OCI-M2 (cell line): ENCODE data around the gene COP1.
"Not testable (repeated sequence)": the region's sequence is repeated elsewhere in the genome, so short reads cannot be mapped to it uniquely, and the experiment has no call there.

Source experiments
- DNase-seq: peaks from one replicate; lab custom pipeline; 2025; ENCODE audit not compliant: unreplicated experiment; lab: John Stamatoyannopoulos, UW

The COP1 gene

DNA sequence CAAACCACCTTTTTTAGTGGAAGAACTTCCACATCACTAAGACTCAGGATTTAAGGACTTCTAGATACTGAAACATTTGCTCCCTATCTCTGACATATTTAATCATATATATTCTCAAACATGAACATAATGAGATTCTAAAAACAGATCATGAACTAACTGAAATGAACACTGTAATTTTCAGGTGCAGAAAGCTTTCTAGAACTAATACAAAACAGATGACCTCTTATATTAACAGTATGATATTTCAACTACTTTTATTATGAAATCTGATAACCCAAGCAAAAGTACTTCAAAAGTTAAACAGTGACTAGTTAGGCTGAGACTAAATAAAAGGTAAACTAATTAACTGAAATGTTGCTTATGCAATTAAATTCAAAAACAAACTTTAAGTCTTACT, 157.5 kb downstream of the COP1 start:
- DNase-seq, result no peak

DNA sequence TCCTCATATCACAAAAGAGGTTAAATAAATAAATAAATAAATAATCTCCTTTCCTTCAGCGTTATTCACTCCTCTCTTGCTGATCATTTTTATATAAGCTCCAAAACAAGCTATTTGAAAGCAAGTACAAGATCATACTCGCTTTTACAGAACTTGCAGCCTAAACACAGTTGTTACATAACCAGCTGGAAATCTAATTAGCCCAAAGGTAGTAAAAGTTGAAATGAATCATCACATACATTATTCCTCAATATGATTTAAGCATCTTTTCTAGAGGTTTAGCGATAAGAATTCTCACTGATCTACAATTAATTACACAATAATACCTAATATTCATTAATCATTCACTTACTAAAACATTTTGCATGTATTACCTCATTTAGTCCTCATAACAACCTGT, 160.2 kb downstream of the COP1 start:
- DNase-seq, result no peak

DNA sequence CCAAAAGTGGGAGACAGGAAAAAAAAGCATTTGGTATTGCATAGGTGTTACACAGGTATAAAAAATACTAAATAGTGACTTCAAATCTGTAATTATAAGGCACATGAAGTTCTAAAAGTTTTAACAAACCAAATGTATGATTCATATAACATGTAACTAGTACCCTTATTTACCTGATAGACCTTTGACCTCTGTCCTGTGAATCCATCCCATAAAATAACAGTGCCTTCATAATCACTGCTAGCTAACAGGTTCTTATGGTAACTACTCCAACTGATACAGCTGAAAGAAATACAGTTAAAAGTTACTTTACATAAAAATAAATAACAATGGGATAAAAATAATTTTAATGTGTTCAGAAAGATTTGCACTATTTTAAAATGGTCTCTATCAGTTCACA, 163.5 kb downstream of the COP1 start:
- DNase-seq, result no peak

- no peak for DNase-seq
Observed at GRCh38 chr1:176033881-176034280, 173.2 kb downstream of the COP1 start.

- no peak for DNase-seq
Observed at GRCh38 chr1:176033474-176033873, 173.6 kb downstream of the COP1 start.

GRCh38 chr1:176032040-176032645, 174.9 kb downstream of the COP1 start:
- DNase-seq, result no peak

GRCh38 chr1:176029609-176030008, 177.5 kb downstream of the COP1 start:
- DNase-seq, result no peak

- DNase-seq, result no peak
Observed at GRCh38 chr1:176029155-176029554, 177.9 kb downstream of the COP1 start.

DNA sequence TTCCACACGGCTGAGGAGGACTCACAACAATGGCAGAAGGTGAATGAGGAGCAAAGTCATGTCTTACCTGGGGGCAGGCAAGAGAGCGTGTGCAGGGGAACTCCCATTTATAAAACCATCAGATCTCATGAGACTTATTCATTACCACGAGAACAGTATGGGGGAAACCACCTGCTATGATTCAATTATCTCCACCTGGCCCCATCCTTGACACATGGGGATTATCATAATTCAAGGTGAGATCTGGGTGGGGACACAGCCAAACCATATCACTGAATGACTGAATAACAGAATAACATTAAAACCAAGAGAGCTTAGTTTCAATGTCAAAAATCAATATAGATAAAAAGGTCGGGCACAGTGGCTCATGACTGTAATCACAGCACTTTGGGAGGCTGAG, 179.2 kb downstream of the COP1 start:
- DNase-seq, result not testable (repeated sequence)

DNA sequence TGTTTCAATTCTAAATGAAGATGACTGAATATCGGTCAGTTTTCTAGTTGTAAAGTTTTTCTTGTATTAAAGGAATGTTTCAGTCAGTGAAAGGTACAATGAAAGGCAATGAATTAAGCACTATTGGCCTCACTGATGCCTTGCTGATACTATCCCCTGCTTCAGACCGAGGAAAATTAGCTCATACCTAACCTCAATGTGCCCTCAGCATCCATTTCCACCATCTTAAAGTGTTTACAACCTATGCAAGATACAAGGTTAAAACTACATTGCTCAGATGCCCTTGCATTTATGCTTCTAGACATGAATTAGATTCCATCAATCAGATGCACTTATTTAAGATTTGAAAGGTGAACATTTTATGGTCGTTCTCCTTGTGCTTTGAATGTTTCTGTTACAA, 184.5 kb downstream of the COP1 start:
- no peak for DNase-seq

DNA sequence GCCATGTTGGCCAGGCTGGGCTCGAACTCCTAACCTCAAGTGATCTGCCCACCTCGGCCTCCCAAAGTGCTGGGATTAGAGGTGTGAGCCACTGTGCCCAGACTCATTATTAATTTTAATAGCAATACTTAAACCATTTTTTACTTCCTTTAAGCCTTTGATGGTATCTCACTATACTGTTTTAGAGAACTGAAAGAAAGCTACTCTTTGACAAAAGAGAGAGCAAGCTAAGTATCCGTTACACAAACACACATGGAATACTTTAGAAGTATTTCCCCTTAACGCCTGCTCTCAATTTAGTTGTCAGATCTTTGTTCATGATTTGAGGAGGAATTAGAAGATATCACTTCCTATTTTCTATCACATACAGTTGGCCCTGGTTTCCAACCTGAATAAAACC, 189.4 kb downstream of the COP1 start:
- no peak for DNase-seq

DNA sequence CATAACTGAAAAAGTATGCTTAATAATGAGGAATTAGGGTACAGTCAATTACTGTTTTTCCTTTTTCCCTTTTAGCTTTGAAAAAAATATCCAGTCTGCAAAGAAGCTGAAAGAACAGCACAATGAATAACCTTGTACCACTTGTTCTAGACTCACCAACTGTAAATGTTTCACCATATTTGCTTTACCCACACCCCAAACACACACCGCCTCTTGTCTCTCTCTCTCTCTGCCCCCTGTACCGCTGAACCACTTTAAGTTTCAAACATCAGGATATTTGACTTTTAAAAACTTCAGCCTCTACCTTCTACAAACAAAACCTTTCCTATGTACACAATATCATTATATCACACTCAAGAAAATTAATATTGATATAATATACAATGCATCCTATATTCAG, 197.1 kb downstream of the COP1 start:
- no peak for DNase-seq

- not testable (repeated sequence) for DNase-seq
Observed at GRCh38 chr1:176007756-176008389, 199.2 kb downstream of the COP1 start.

DNA sequence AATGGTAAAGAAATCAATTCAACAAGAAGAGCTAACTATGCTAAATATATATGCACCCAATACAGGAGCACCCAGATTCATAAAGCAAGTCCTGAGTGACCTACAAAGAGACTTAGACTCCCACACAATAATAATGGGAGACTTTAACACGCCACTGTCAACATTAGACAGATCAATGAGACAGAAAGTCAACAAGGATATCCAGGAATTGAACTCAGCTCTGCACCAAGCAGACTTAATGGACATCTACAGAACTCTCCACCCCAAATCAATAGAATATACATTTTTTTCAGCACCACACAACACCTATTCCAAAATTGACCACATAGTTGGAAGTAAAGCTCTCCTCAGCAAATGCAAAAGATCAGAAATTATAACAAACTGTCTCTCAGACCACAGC, 212.4 kb downstream of the COP1 start:
- DNase-seq, result not testable (repeated sequence)

DNA sequence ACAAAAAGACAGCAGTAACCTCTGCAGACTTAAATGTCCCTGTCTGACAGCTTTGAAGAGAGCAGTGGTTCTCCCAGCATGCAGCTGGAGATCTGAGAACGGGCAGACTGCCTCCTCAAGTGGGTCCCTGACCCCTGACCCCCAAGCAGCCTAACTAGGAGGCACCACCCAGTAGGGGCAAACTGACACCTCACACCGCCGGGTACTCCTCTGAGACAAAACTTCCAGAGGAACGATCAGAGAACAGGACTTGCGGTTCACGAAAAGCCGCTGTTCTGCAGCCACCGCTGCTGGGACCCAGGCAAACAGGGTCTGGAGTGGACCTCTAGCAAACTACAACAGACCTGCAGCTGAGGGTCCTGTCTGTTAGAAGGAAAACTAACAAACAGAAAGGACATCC, 214.3 kb downstream of the COP1 start:
- not testable (repeated sequence) for DNase-seq

- DNase-seq, result not testable (repeated sequence)
Observed at GRCh38 chr1:175992202-175992601, 214.9 kb downstream of the COP1 start.

- no peak for DNase-seq
Observed at GRCh38 chr1:175984813-175985212, 222.3 kb downstream of the COP1 start.

DNA sequence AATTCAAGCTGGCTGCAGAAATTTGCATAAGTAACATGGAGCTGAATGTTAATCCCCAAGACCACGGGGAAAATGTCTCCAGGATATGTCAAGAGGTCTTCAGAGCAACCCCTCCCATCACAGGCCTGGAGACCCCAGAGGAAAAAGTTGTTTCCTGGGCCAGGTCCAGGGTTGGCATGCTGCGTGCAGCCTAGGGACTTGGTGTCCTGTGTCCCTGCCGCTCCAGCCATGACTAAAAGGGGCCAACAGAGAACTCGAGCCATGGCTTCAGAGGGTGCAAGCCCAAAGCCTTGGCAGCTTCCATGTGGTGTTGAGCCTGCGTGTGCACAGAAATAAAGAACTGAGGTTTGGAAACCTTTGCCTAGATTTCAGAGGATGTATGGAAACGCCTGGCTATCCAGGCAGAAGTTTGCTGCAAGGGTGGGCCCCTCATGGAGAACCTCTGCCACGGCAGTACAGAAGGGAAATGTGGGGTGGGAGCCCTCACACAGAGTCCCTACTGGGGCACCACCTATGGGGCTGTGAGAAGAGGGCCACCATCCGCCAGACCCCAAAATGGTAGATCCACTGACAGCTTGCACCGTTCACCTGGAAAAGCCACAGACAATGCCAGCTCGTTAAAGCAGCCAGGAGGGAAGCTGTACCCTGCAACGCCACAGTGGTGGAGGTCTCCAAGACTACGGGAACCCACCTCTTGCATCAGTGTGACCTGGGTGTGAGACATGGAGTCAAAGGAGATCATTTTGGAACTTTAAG, 222.9 kb downstream of the COP1 start:
- no peak for DNase-seq

DNA sequence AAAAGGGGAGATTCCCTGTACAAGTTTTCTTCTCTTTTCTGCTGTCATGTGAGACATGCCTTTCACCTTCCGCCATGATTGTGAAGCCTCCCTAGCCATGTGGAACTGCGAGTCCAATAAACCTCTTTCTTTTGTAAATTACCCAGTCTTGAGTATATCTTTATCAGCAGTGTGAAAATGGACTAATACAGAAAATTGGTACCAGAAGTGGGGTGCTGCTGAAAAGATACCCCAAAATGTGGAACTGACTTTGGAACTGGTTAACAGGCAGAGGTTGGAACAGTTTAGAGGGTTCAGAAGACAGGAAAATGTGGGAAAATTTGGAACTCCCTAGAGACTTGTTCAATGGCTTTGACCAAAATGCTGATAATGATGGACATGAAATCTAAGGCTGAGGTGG, 223.7 kb downstream of the COP1 start:
- DNase-seq, result not testable (repeated sequence)

DNA sequence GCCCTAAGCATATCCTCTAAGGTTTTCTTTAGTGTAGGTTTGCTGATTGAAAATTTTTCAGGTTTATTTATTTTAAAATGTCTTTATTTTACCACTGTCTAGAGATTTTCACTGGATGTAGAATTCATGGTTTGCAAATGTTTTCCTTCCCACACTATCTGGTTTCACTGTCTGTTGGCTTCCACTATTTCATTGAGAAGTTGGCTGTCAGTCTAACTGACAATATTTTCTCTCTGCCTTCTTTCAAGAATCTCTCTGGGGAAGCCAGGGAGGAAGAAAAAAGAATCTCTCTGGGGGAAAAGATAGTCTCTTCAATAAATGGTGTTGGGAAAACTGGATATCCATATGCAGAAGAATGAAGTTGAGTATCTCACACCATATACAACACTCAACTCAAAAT, 226.0 kb downstream of the COP1 start:
- no peak for DNase-seq

DNA sequence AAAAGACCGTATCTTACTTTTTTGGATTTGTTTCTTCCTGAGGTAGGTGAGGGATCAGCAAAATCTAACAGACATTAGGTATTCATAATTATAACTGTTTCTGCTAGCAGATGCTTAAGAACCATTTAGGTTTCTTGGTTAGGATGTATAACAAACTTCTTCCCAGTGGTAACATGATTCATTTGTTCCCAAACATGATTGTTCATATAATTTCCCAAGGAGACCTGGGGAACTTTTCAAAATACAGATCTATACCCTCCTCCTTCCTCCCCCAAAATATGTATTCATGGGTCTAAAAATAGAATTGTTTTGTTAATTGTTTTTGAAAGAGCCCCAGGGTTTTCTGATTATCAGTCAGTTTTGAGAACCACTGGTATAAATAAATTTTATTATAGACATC, 228.2 kb downstream of the COP1 start:
- no peak for DNase-seq

DNA sequence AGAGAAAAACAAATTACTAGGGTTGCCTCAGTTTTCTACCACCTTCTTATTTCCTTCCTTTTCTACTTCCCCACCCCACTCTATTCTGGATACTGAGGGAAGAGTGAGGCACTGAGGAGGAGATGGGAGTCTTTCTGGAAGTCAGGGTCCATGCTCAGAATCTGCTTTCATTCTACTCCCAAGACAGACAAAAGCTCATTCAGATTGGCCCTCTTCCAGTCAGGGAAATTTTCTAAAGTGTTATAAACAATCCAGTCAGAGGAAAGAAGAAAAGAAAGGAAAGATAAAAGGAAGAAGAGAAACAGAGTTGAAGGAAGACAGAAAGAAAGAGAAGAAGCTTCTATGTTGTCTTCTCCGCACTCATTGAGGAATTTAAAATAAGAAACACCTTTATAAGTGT, 228.6 kb downstream of the COP1 start:
- no peak for DNase-seq
